HCT116 (cell line): ENCODE measurements around the gene HS6ST1. TPM values are rescaled to one million over a fixed set of nuclear protein-coding genes. Genes with fewer than 3 reads are reported as not detected.

Source experiments
- ATAC-seq: fragments of 200-7000 bp; cut with Tn5 transposase; 2 replicates; pipeline ENCODE4 v1.9.1; 2020; ENCODE audit warnings: mild to moderate bottlenecking, moderate library complexity
- BruUV-seq: library from RNA; stranded (reverse); fragments of 400-500 nt; replicated peaks from 2 replicates; lab custom pipeline; 2021; lab: Mats Ljungman, UMichigan
- CTCF ChIA-PET: fragments of 300-600 bp; sonication (Branson Sonifier 250); formaldehyde crosslinking; loops from one replicate; lab custom pipeline; 2021; ENCODE audit warnings: antibody characterized with exemption; lab: Charles Lee
- POLR2A ChIA-PET: fragments of 300-600, 350-600 bp; sonication (Branson Sonifier 250); formaldehyde crosslinking; loops from one replicate; lab custom pipeline; 2021; ENCODE audit warnings: antibody characterized with exemption; lab: Charles Lee
- RAD21 ChIA-PET, 2 experiments: fragments of 300-600 bp; sonication (Branson Sonifier 250); formaldehyde crosslinking; loops; one replicate each; lab custom pipeline; 2023; ENCODE audit warnings: low total read pairs in 2 of 2; ENCODE audit not compliant: uncharacterized antibody in 2 of 2, unreplicated experiment in 2 of 2, low non-redundant PET in 1 of 2; lab: Charles Lee
- DNase-seq: peaks from one replicate; pipeline ENCODE4 v3.0.0-alpha.2; 2010; ENCODE audit warnings: low read depth, low spot score
- H2AFZ ChIP-seq: fragments of 200-600 bp; shearing (Covaris generic), sonication (generic); 2 replicates; pipeline ENCODE4 v1.6.1; 2017; ENCODE audit warnings: low read depth, mixed run types, mixed read lengths, antibody characterized with exemption, low read length; ENCODE audit not compliant: poor library complexity, severe bottlenecking
- H3K27ac ChIP-seq: 2 replicates; pipeline ENCODE4 v1.5.1; 2012; ENCODE audit warnings: low read depth, low read length
- H3K27me3 ChIP-seq: fragments of 200-600 bp; sonication (generic); 2 replicates; pipeline ENCODE4 v1.6.1; 2016; ENCODE audit warnings: mixed run types, low read length, mixed read lengths; ENCODE audit not compliant: insufficient read depth
- H3K36me3 ChIP-seq, 2 experiments: fragments of 200-500 bp in 1 of 2; fragments of 200-600 bp in 1 of 2; sonication (Bioruptor generic) in 1 of 2; sonication (generic) in 1 of 2; 2 replicates each; pipeline versions ENCODE4 v1.5.1 to v1.6.1; 2014 to 2016; ENCODE audit warnings: low read length in 2 of 2, inconsistent platforms in 1 of 2, mixed read lengths in 1 of 2, mixed run types in 1 of 2; ENCODE audit not compliant: insufficient read depth in 2 of 2, control insufficient read depth in 1 of 2
- H3K4me1 ChIP-seq, 2 experiments: fragments of 200-600 bp in 1 of 2; sonication (generic) in 1 of 2; 2 replicates each; pipeline versions ENCODE4 v1.5.1 to v1.6.1; 2012 to 2017; ENCODE audit warnings: low read length in 2 of 2, inconsistent platforms in 1 of 2, mild to moderate bottlenecking in 1 of 2, mixed read lengths in 1 of 2, mixed run types in 1 of 2, moderate library complexity in 1 of 2; ENCODE audit not compliant: insufficient read depth in 2 of 2, control insufficient read depth in 1 of 2
- H3K4me2 ChIP-seq: fragments of 200-600 bp; sonication (generic); 2 replicates; pipeline ENCODE4 v1.6.1; 2017; ENCODE audit warnings: mixed run types, low read length, mixed read lengths
- H3K4me3 ChIP-seq, 2 experiments: fragments of 200-600 bp in 1 of 2; sonication (generic) in 1 of 2; replicated peaks in 1 of 2; 2 replicates each; pipeline ENCODE4 v1.5.1; 2011 to 2016; ENCODE audit warnings: low read length in 2 of 2, control low read depth in 1 of 2, low read depth in 1 of 2, mild to moderate bottlenecking in 1 of 2, mixed read lengths in 1 of 2, mixed run types in 1 of 2
- H3K79me2 ChIP-seq: fragments of 200-600 bp; sonication (generic); 2 replicates; pipeline ENCODE4 v1.6.1; 2017; ENCODE audit warnings: mild to moderate bottlenecking, mixed run types, low read length, moderate library complexity, mixed read lengths; ENCODE audit not compliant: insufficient read depth
- H3K9ac ChIP-seq: fragments of 200-600 bp; sonication (generic); 2 replicates; pipeline ENCODE4 v1.6.1; 2016; ENCODE audit warnings: low read length, mixed read lengths
- H3K9me2 ChIP-seq: fragments of 200-600 bp; sonication (generic), shearing (Covaris generic); 2 replicates; pipeline ENCODE4 v1.6.1; 2017; ENCODE audit warnings: mixed run types, mild to moderate bottlenecking, moderate library complexity; ENCODE audit not compliant: insufficient read depth
- H3K9me3 ChIP-seq, 2 experiments: fragments of 200-500 bp in 1 of 2; fragments of 200-600 bp in 1 of 2; sonication (Bioruptor generic) in 1 of 2; sonication (generic) in 1 of 2; 2 replicates each; pipeline ENCODE4 v1.6.1; 2014 to 2017; ENCODE audit warnings: low read length in 2 of 2, mixed read lengths in 2 of 2, inconsistent platforms in 1 of 2, low read depth in 1 of 2, mild to moderate bottlenecking in 1 of 2, mixed run types in 1 of 2, moderate library complexity in 1 of 2; ENCODE audit not compliant: control insufficient read depth in 1 of 2, insufficient read depth in 1 of 2
- H4K20me1 ChIP-seq: fragments of 200-600 bp; sonication (generic), shearing (Covaris generic); 2 replicates; pipeline ENCODE4 v1.6.1; 2017; ENCODE audit warnings: mixed run types, mild to moderate bottlenecking, moderate library complexity; ENCODE audit not compliant: insufficient read depth
- CBX3 ChIP-seq: IDR thresholded peaks from 2 replicates; pipeline ENCODE4 v1.6.1; 2012; ENCODE audit warnings: low read depth
- CEBPB ChIP-seq: IDR thresholded peaks from 2 replicates; pipeline ENCODE4 v1.6.1; 2012; ENCODE audit warnings: low read depth
- EGR1 ChIP-seq: IDR thresholded peaks from 2 replicates; pipeline ENCODE4 v1.6.1; 2012; ENCODE audit warnings: low read depth
- ELF1 ChIP-seq: IDR thresholded peaks from 2 replicates; pipeline ENCODE4 v1.6.1; 2012; ENCODE audit warnings: low read depth, borderline replicate concordance
- EZH2 ChIP-seq: fragments of 200-600 bp; sonication (generic); IDR thresholded peaks from 2 replicates; pipeline ENCODE4 v1.6.1; 2017; ENCODE audit warnings: antibody characterized with exemption, mixed run types
- EZH2phosphoT487 ChIP-seq: fragments of 200-600 bp; IDR thresholded peaks from 2 replicates; pipeline ENCODE4 v1.6.1; 2018; ENCODE audit warnings: antibody characterized with exemption, borderline replicate concordance
- FOSL1 ChIP-seq: IDR thresholded peaks from 2 replicates; pipeline ENCODE4 v1.6.1; 2012; ENCODE audit warnings: low read depth
- MAX ChIP-seq: IDR thresholded peaks from 2 replicates; pipeline ENCODE4 v1.6.1; 2012
- POLR2A ChIP-seq: IDR thresholded peaks from 2 replicates; pipeline ENCODE4 v1.7.0; 2011; ENCODE audit warnings: borderline replicate concordance; ENCODE audit not compliant: insufficient read depth, insufficient read length; ENCODE audit errors: extremely low read depth
- POLR2AphosphoS5 ChIP-seq: IDR thresholded peaks from 2 replicates; pipeline ENCODE4 v1.6.1; 2011; ENCODE audit warnings: mild to moderate bottlenecking, low read depth, low read length, moderate library complexity
- RAD21 ChIP-seq: IDR thresholded peaks from 2 replicates; pipeline ENCODE4 v1.6.1; 2012; ENCODE audit warnings: low read depth, mild to moderate bottlenecking
- SP1 ChIP-seq: IDR thresholded peaks from 2 replicates; pipeline ENCODE4 v1.6.1; 2012; ENCODE audit warnings: low read depth
- SRF ChIP-seq: IDR thresholded peaks from 2 replicates; pipeline ENCODE4 v1.6.1; 2012; ENCODE audit warnings: low read depth
- TCF7L2 ChIP-seq: IDR thresholded peaks from 2 replicates; pipeline ENCODE4 v1.7.0; 2011; ENCODE audit warnings: borderline replicate concordance, inconsistent platforms; ENCODE audit not compliant: insufficient read depth, insufficient read length; ENCODE audit errors: extremely low read depth
- ZBTB33 ChIP-seq: IDR thresholded peaks from 2 replicates; pipeline ENCODE4 v1.6.1; 2011; ENCODE audit warnings: mild to moderate bottlenecking, low read length, moderate library complexity; ENCODE audit not compliant: insufficient replicate concordance; ENCODE audit errors: extremely low read depth
- ZFX ChIP-seq: fragments of 450-650 bp; IDR thresholded peaks from 2 replicates; pipeline ENCODE4 v1.6.1; 2017
- intact Hi-C: fragments of 100-400 bp; cut with micrococcal nuclease; formaldehyde crosslinking; loops from 2 replicates; pipeline ENCODE4 v1.10.0; 2022
- total RNA-seq: library from RNA; stranded (reverse); gene quantifications from one replicate; pipeline ENCODE4 v1.2.1, GENCODE V29; 2021; ENCODE audit not compliant: unreplicated experiment

The HS6ST1 gene
- total RNA-seq, 1 experiment from 2014 or later: 35.0 TPM

GRCh38 chr2:128315122-128315828, 3.4 kb downstream of the HS6ST1 start:
- no peak overlapping the region for H3K27ac ChIP-seq
- no peaks in the 10 kb centered on the region for H3K9me2 ChIP-seq
- peaks cover 6% of the 10 kb centered on the region; the same call in 1 of the 2 replicates for H4K20me1 ChIP-seq
- intact Hi-C loops: loop anchor here (10.0 kb wide), 1 partner anchor 250 kb away; no protein-coding TSS in a partner anchor
- no peak overlapping the region for H3K4me3 ChIP-seq
- H3K36me3 ChIP-seq: peaks cover 0 to 12% of the 10 kb centered on the region in 2 experiments; a peak in 2 of 4 replicates
- CTCF ChIA-PET: no interaction called here
- RAD21 ChIA-PET: no interaction called here
- TF ChIP-seq CBX3 (no peak), ZFX (no peak), TCF7L2 (no peak), MAX (no peak), EGR1 (no peak), POLR2A (no peak), SP1 (no peak), SRF (no peak), POLR2AphosphoS5 (no peak), ZBTB33 (no peak), RAD21 (no peak), FOSL1 (no peak), EZH2phosphoT487 (no peak), EZH2 (no peak), CEBPB (no peak), ELF1 (no peak)
- H3K4me1 ChIP-seq: peaks cover 15 to 27% of the 10 kb centered on the region in 2 experiments; a peak in 3 of 4 replicates
- H2AFZ ChIP-seq: no peak overlapping the region
- no peak overlapping the region for H3K4me2 ChIP-seq
- H3K79me2 ChIP-seq: peaks cover 76% of the 10 kb centered on the region
- POLR2A ChIA-PET: interaction anchor here (0.6 kb wide), 1 partner anchor 191 kb away, joined by 3 read pairs; no protein-coding TSS in a partner anchor
- H3K27me3 ChIP-seq: no peaks in the 10 kb centered on the region
- H3K9me3 ChIP-seq: no peaks in the 10 kb centered on the region
- no peak for ATAC-seq
- no peak overlapping the region for H3K9ac ChIP-seq
- BruUV-seq: no TSS peak
- DNase-seq: no peak
